Measurements from ENCODE around the gene TMEM260.

DNA sequence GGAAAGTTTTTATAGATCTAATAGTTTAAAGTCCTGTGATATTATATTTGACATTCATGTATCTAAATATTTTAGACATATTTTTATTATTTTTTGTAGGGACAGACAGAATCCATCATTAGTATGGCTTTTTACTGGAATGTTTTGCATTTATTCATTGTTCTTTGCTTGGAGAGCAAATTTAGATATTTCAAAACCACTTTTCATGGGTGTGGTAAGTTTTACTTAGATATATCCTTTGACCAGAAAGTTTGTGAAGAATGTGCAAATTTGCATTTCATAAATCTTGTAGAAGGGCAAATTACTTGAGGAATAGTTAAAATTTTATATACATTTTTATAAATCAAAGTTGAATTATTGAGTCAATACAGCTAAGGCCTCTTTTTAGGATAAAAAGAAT lies 37.5 kb downstream of the TMEM260 start:
- TF ChIP-seq, protein P1, sequence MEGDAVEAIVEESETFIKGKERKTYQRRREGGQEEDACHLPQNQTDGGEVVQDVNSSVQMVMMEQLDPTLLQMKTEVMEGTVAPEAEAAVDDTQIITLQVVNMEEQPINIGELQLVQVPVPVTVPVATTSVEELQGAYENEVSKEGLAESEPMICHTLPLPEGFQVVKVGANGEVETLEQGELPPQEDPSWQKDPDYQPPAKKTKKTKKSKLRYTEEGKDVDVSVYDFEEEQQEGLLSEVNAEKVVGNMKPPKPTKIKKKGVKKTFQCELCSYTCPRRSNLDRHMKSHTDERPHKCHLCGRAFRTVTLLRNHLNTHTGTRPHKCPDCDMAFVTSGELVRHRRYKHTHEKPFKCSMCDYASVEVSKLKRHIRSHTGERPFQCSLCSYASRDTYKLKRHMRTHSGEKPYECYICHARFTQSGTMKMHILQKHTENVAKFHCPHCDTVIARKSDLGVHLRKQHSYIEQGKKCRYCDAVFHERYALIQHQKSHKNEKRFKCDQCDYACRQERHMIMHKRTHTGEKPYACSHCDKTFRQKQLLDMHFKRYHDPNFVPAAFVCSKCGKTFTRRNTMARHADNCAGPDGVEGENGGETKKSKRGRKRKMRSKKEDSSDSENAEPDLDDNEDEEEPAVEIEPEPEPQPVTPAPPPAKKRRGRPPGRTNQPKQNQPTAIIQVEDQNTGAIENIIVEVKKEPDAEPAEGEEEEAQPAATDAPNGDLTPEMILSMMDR (IDR thresholded peaks at IDR 0.05), result no peak
- TF ChIP-seq TEAD4 (IDR thresholded peaks at IDR 0.05; ENCODE audit: borderline replicate concordance, insufficient read depth) (no peak), EP300 (IDR thresholded peaks at IDR 0.05; ENCODE audit: borderline replicate concordance in 1 of 2, low read depth in 1 of 2, low read length in 1 of 2) (no peak), FOSL2 (IDR thresholded peaks at IDR 0.05; ENCODE audit: borderline replicate concordance, low read depth) (no peak), TAF1 (IDR thresholded peaks at IDR 0.05; ENCODE audit: borderline replicate concordance, low read depth, low read length) (no peak), JUND (IDR thresholded peaks at IDR 0.05) (no peak), RXRA (IDR thresholded peaks at IDR 0.05; ENCODE audit: borderline replicate concordance, low read depth) (no peak)
